NCI-H1105 (cell line): Measurements from ENCODE around the gene CR1.
A peak's percentile ranks its signal among the peaks of the same experiment; 100 is the strongest.
"Not testable (repeated sequence)": the region's sequence is repeated elsewhere in the genome, so short reads cannot be mapped to it uniquely, and the experiment has no call there.

Experiments
- DNase-seq: peaks from one replicate; lab custom pipeline; 2025; lab: John Stamatoyannopoulos, UW

Gene CR1

GRCh38 chr1:207495801-207496792 lies at the start of gene CR1:
TSS of gene CR1 (plus strand) at chr1:207496157. CDS start at chr1:207496268, 111 bp downstream.
- peak; percentile 7 for DNase-seq

GRCh38 chr1:207453710-207454045 lies 42.3 kb upstream of the CR1 start:
- no peak for DNase-seq

DNA sequence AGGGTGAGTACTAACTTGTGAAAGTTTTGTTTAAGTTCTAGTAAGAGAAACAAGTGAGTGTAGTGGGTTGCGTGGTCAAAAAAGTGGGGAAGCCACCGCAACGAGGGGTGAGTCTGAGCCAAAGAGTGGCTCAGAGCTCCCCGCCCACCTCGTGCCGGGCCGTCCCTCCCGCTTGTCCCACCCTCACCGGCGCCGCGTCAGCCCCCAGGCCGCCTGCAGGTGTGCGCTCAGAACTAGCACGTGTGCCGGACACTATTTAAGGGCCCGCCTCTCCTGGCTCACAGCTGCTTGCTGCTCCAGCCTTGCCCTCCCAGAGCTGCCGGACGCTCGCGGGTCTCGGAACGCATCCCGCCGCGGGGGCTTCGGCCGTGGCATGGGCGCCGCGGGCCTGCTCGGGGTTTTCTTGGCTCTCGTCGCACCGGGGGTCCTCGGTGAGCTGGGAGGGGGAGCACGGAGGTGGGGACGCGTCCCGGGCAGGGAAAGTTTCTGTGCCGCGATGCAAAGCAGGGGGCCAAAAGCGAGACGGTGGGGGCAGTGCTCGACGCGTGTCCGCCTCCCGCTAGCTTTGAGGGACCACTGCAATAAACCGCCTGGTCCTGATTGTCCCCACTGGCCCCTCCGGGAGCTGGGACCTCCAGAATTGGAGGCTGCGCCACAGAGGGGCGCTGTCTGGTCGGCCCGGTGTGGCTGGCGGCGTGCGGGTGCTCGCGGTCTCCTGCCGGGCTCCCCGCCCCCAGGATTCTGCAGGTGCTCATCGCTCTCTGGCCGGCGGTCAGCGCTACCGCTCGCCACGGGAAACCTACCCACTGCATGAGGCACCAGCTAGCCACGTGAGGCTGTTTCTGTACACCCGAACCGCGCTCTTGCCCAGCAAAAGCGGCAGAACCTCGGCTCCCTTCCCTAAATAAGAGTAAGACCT lies 41.7 kb upstream of the CR1 start, which contains the start of gene CR2:
CR2 (plus strand) TSS at position 283 of the 919 bp plus-strand sequence; CDS start at position 374, 91 bp downstream.
- peak; percentile 26 for DNase-seq

- DNase-seq = no peak
Observed at GRCh38 chr1:207455183-207455754, 40.7 kb upstream of the CR1 start.

GRCh38 chr1:207458414-207458813 lies 37.5 kb upstream of the CR1 start:
- DNase-seq = no peak

GRCh38 chr1:207459008-207459407 lies 36.9 kb upstream of the CR1 start:
- DNase-seq = no peak

DNA sequence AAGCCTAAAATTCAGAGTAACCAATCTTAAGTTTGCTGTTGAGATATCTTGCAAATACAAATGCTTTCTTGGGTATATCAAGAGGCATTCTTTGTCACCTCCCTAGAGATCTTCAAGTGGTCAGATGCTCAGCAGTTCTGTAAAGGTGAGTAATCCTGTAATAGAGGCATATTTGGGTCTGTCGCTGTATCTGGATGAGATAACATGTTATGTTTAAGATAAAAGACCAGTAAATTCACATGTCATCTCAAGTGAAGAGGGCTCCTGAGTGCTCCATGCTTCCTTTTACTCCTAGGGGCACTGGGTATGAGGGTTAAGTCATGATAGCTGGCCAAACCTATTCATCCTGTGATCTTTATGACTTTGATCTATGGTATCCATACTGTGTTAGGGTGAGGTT lies 34.3 kb upstream of the CR1 start:
- no peak for DNase-seq

GRCh38 chr1:207462535-207462934 lies 33.4 kb upstream of the CR1 start:
- DNase-seq = no peak

DNA sequence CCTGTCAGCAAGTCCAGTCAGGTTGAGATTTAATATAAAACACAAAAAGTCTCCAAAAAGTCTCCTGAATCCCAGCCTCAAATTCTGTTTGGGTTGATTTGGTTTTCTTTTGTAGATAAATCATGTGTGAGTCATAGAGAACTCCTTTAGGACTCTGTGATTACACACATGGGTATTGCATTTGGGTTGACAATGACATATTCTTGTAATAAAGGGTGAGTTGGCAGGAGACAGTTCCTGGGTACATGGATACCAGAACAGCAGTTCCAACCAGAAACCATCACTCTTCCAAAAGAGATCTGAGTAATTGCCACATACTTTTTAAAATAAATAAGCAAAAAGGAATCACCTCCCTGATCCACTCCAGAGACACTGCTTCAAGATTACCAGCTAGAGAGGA lies 32.9 kb upstream of the CR1 start:
- DNase-seq = no peak

DNA sequence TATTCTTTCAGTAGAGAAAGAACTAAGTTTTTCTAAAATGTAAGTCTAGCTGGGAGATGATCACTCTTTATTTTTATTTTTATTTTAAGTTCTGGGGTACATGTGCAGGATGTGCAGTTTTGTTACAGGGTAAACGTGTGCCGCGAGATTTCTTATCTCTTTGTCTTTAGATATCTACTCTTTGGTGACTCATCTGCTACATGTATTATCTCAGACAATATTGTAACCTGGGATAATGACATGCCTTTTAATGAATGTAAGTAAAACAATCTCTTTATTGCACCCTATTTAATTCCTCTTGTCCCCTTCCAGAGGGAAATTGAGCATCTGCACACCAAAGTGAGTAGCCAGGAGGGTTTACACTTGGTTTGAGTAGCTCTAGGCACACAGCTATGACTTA lies 32.4 kb upstream of the CR1 start:
- no peak for DNase-seq

DNA sequence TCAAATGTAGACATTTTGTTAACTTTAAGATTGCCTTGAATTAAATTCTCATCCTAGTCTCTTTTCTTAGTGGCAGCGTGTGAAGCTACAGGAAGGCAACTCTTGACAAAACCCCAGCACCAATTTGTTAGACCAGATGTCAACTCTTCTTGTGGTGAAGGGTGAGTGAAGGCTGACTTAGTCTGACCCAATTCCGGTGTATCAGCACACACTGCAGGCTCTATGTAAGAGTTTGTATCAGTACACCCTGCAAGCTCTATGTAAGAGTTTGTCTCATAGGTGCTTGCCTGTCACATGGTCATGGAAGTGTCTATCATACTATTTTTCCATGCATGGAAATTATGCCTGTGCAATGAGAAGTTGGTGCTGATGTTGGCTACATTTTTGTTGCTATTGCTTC lies 25.0 kb upstream of the CR1 start:
- no peak for DNase-seq

- DNase-seq = no peak
Observed at GRCh38 chr1:207474210-207474609, 21.7 kb upstream of the CR1 start.

DNA sequence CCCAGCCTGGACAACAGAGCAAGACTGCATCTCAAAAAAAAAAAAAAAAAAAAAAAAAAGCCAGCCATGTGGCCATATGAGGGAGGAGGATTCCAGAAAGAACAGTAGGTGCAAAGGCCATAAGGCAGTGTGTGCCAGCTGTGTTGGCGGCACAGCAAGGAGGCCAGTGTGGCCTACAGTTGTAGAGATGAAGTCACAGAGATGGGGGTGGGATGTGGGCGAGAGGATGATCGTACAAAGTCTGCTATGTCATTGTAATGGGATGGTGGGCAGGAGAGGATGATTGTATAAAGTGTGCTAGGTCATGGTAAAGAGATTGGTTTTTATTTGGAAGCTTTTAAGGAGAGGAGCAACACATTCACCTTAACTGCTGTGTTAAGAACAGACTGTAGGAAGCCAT lies 9.8 kb upstream of the CR1 start:
- DNase-seq = no peak

DNA sequence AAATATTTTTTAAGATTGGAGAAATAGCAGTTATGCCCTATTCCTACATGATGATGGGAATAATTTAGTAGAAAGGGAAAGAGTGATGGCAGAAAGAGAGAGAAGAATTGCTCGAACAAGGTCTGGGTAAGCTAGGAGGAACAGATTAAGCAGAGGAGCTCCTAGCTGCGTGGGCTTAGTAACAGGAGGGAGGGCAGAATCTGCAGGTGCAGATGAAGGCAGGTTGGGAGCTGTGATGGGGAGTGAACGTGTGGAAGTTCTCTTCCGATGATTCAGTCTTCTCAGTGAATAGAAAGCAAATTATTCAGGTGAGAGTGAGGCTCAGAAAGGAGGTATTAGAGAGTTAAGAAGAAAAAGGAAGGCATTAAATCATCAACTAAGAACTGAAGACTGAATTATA lies 8.3 kb upstream of the CR1 start:
- DNase-seq = no peak

- no peak for DNase-seq
Observed at GRCh38 chr1:207493212-207493611, 2.7 kb upstream of the CR1 start.

DNA sequence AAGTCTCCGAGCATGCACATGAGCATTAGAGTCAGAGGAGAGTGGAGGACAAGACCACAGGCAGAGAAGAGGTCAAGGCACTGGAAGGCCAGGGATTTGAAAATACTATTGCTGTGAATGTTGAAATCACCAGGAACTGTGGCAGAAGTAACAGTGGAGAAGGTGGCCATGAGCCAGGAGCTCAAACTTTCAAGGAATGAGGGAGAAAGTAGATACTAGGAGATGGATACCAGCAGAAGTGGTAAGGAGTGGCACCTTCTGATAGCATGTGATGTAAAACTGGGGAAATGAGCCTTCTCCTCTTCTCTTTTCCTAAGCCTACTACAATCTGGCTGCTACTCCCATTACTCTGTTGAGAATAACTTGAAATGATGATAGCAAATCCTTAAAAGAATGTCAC lies 1.8 kb upstream of the CR1 start:
- no peak for DNase-seq

GRCh38 chr1:207495281-207495680 lies 676 bp upstream of the CR1 start:
- DNase-seq = not testable (repeated sequence)

DNA sequence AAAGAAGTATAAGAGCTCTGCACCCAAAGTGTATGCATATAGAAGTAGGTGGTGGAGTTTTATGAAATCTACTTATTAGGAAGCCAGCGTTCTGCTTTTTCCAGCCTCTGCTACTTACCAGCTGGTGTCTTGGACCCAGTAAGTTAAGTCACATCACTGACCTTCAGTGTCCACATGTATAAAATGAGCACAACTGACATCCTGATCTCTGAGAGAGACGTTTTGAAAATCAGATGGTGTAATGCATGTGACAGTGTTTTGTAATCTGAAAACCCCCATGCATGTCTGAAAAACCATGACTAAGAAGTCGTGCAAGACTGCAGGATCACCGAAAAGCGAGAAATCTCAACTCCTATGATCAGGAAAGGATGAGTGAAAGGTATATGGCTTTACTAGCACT lies 2.0 kb downstream of the CR1 start:
- DNase-seq = no peak

DNA sequence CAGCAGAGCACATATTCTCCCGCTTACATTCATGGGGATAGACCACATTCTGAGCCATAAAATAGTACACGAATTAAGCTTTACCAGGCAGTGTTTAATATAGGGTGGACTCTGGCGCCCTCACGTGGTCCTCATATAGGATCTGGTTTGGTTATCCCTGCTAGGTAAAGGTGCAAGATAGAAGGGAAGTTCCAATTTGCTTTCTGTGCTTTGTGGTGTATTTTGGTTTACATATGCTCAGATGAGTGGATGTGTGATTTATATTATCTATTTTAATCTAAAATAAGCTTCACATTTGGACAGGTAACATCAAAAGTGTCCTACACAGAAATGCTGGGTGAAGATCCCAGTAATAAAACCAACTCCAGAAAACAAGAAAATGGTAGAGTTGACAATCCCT lies 3.6 kb downstream of the CR1 start:
- DNase-seq = peak; percentile 66

DNA sequence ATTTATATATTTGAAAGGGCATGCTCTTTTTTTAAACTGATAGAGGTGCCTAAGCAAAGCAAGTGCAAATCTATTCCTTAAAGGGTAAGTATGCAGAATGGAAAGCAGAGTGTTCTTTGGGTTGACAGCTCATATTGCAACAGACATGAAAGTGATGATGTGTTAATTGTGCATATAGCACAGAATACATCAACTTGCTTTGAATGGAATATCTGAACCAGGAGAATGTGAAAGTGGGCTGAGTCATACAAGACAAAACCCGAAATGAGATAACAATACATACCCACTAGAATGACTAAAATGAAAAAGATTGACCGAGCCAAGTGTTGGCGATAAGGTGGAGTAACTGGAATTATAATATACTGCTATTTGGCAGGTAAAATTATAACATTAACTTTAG lies 4.3 kb downstream of the CR1 start:
- DNase-seq = no peak

GRCh38 chr1:207501071-207501470 lies 5.1 kb downstream of the CR1 start:
- DNase-seq = no peak

DNA sequence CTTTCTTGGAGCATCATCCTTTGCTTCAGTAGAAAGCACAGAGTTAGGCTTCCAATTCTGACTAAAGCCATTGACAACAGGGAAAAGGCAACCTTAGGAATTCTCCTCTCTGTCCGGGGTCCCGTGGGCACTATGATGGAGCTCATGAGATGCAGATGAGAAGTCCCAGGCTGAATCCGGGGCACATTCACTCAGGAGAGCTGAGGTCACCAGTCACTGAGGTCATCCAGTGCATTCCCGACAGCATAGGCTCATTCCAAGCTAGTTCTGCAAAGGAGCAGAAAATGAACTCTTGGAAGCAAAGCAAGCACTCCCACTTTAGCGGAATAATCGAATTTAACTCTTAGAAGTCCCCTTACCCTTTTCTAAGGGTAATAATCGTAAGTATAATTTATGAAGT lies 6.8 kb downstream of the CR1 start:
- no peak for DNase-seq
